Measurements from ENCODE around the gene DHRS12.

DNA sequence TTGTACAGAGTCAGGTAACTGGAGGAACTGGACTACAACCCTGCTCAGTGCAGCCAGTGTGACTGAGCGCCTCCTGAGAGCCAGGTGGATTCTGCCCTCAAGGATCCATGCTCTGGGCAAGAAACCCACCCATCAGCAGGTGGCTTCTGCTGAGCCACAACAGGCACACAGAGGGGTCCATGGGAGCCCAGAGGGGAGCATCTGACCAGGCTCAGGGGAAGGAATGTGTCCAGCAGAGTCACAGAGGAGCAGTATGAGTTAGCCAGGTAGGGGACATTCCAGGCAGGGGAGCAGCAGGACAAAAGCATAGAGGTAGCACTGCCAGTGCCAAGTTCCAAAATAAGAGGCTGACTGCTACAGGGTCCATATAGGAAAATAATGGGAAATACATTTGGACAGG, 19.9 kb downstream of the DHRS12 start:
- TF ChIP-seq POLR2A (IDR thresholded peaks at IDR 0.05; ENCODE audit: low read depth, low read length) (no peak), POLR2AphosphoS5 (IDR thresholded peaks at IDR 0.05; ENCODE audit: low read depth, low read length) (no peak)

Measured in GM12892 (cell line).